Measurements from ENCODE around the gene CNOT3. TPM values are rescaled to one million over a fixed set of nuclear protein-coding genes. Genes with fewer than 3 reads are reported as not detected.

CNOT3 gene
- total RNA-seq, 1 donor from 2014 or later = 69.1 TPM

- DNase-seq (ENCODE audit: low spot score in 2 of 2) = no peak
- Histone ChIP-seq H3K9me3 (no peaks in the 10 kb centered on the region), H3K4me1 (no peaks in the 10 kb centered on the region), H3K27ac (no peak overlapping the region), H3K36me3 (peaks cover 77 to 95% of the 10 kb centered on the region in 2 donors), H3K27me3 (no peaks in the 10 kb centered on the region), H3K4me3 (no peak overlapping the region)
- no peak for TF ChIP-seq CTCF (IDR thresholded peaks at IDR 0.05)
- intact Hi-C loops (cut with DNase I) = no loop called here
These were observed 11.8 kb upstream of the CNOT3 start for GRCh38 chr19:54125713-54126112.

DNA sequence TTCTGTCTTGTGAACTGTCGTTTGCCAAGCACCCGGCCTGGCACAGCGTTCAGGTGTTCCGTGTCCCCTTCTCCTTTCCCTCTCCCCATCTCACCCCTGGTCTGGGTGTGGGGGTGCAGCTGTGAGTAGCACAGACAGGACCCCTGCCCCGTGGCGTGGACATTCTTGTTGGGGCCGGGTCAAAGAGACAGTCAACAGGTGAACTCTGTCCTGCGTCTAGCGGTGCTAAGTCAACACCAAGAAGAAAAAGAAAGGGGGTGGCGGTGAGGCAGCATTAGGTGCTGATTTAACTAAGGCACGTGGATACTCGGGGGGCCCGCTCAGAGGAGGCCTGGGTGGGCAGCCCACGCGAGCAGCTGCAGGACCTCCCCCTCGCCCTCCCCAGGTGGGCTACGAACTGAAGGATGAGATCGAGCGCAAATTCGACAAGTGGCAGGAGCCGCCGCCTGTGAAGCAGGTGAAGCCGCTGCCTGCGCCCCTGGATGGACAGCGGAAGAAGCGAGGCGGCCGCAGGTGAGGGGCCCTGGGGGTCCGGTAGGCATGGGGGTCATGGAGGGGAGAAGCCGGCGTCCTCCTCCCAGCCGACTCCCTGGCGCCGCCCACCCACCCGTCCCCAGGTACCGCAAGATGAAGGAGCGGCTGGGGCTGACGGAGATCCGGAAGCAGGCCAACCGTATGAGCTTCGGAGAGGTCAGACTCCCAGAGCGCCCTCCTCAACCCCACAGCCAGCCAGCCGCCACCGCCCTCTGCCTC lies 9.7 kb upstream of the CNOT3 start:
- Histone ChIP-seq H3K36me3 (peaks cover 71 to 90% of the 10 kb centered on the region in 2 donors), H3K4me3 (no peak overlapping the region), H3K27ac (no peak overlapping the region), H3K27me3 (no peaks in the 10 kb centered on the region), H3K4me1 (no peaks in the 10 kb centered on the region), H3K9me3 (no peaks in the 10 kb centered on the region)
- no peak for TF ChIP-seq CTCF (IDR thresholded peaks at IDR 0.05)
- DNase-seq (ENCODE audit: low spot score in 2 of 2) = no peak
- intact Hi-C loops (cut with DNase I) = no loop called here

DNA sequence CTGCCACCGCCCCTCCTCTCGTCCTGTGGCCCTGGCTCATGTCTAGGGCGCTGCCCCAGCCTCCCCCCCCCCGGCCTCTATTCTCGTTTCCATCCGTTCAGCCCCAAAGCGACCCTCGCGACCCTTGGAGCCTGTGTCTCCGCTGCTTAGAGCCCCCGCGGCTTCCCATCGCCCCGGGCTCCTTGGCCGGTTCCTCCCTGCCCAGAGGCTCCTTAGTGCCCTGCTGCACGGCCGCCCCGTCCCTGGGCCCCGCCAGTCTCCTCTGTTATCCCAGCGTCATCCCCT lies 9.2 kb upstream of the CNOT3 start:
- H3K27me3 ChIP-seq = no peaks in the 10 kb centered on the region
- H3K9me3 ChIP-seq = no peaks in the 10 kb centered on the region
- intact Hi-C loops (cut with DNase I) = no loop called here
- no peak for DNase-seq (ENCODE audit: low spot score in 2 of 2)
- H3K4me1 ChIP-seq = no peaks in the 10 kb centered on the region
- no peak for TF ChIP-seq CTCF (IDR thresholded peaks at IDR 0.05)
- H3K27ac ChIP-seq = no peak overlapping the region
- H3K36me3 ChIP-seq = peaks cover 66 to 88% of the 10 kb centered on the region in 2 donors
- H3K4me3 ChIP-seq = no peak overlapping the region

GRCh38 chr19:54128796-54129616 lies 8.6 kb upstream of the CNOT3 start:
- DNase-seq (ENCODE audit: low spot score in 2 of 2) = no peak
- Histone ChIP-seq H3K36me3 (peaks cover 60 to 82% of the 10 kb centered on the region in 2 donors), H3K4me1 (no peaks in the 10 kb centered on the region), H3K9me3 (no peaks in the 10 kb centered on the region), H3K27ac (no peak overlapping the region), H3K4me3 (no peak overlapping the region), H3K27me3 (no peaks in the 10 kb centered on the region)
- no peak for TF ChIP-seq CTCF (IDR thresholded peaks at IDR 0.05)
- intact Hi-C loops (cut with DNase I) = no loop called here

GRCh38 chr19:54129617-54129996 lies 8.0 kb upstream of the CNOT3 start:
- Histone ChIP-seq H3K4me3 (no peak overlapping the region), H3K27ac (no peak overlapping the region), H3K9me3 (no peaks in the 10 kb centered on the region), H3K36me3 (peaks cover 54 to 76% of the 10 kb centered on the region in 2 donors), H3K27me3 (no peaks in the 10 kb centered on the region), H3K4me1 (no peaks in the 10 kb centered on the region)
- TF ChIP-seq CTCF (IDR thresholded peaks at IDR 0.05) = no peak
- intact Hi-C loops (cut with DNase I) = no loop called here
- DNase-seq (ENCODE audit: low spot score in 2 of 2) = no peak
